H9 (cell line): ENCODE measurements around the gene TAF4B. TPM values are rescaled to one million over a fixed set of nuclear protein-coding genes. Genes with fewer than 3 reads are reported as not detected.
A peak's percentile ranks its signal among the peaks of the same experiment; 100 is the strongest.

Source experiments
- DNase-seq: peaks from one replicate; pipeline ENCODE4 v3.0.0-alpha.2; 2017
- H2AFZ ChIP-seq: one replicate; pipeline ENCODE4 v1.6.1; 2013; ENCODE audit warnings: mild to moderate bottlenecking, low read length, control low read depth, moderate library complexity
- H2AK5ac ChIP-seq: 2 replicates; pipeline ENCODE4 v1.6.1; 2013; ENCODE audit warnings: low read length, control low read depth, mixed read lengths; ENCODE audit not compliant: insufficient read length
- H2BK120ac ChIP-seq: one replicate; pipeline ENCODE4 v1.6.1; 2013; ENCODE audit warnings: low read depth, mild to moderate bottlenecking, low read length, control low read depth, inconsistent platforms; ENCODE audit not compliant: poor library complexity, severe bottlenecking
- H2BK12ac ChIP-seq: 2 replicates; pipeline ENCODE4 v1.6.1; 2013; ENCODE audit warnings: low read length, control low read depth, mixed read lengths, low read depth; ENCODE audit not compliant: insufficient read length
- H2BK15ac ChIP-seq: 2 replicates; pipeline ENCODE4 v1.6.1; 2013; ENCODE audit warnings: low read depth, low read length, control low read depth
- H2BK20ac ChIP-seq: one replicate; pipeline ENCODE4 v1.6.1; 2013; ENCODE audit warnings: low read depth, mild to moderate bottlenecking, low read length, control low read depth, inconsistent platforms; ENCODE audit not compliant: poor library complexity, severe bottlenecking
- H2BK5ac ChIP-seq: 2 replicates; pipeline ENCODE4 v1.6.1; 2013; ENCODE audit warnings: low read length, control low read depth, mixed read lengths; ENCODE audit not compliant: insufficient read length
- H3K14ac ChIP-seq: 2 replicates; pipeline ENCODE4 v1.6.1; 2013; ENCODE audit warnings: low read length, control low read depth; ENCODE audit not compliant: insufficient read depth
- H3K18ac ChIP-seq: 2 replicates; pipeline ENCODE4 v1.6.1; 2013; ENCODE audit warnings: low read depth, mild to moderate bottlenecking, mixed read lengths, low read length, control low read depth; ENCODE audit not compliant: insufficient read length
- H3K23ac ChIP-seq: 2 replicates; pipeline ENCODE4 v1.6.1; 2013; ENCODE audit warnings: low read length, control low read depth, mixed read lengths, low read depth; ENCODE audit not compliant: insufficient read length
- H3K23me2 ChIP-seq: 2 replicates; pipeline ENCODE4 v1.6.1; 2013; ENCODE audit warnings: low read depth, mild to moderate bottlenecking, mixed read lengths, low read length, control low read depth; ENCODE audit not compliant: insufficient read length, poor library complexity, severe bottlenecking
- H3K27ac ChIP-seq: 2 replicates; pipeline ENCODE4 v1.5.1; 2013; ENCODE audit warnings: low read length, control low read depth, mixed read lengths, low read depth; ENCODE audit not compliant: insufficient read length
- H3K27me3 ChIP-seq: 2 replicates; pipeline ENCODE4 v1.6.1; 2013; ENCODE audit warnings: low read length, control low read depth, inconsistent platforms; ENCODE audit not compliant: insufficient read depth
- H3K4ac ChIP-seq: 2 replicates; pipeline ENCODE4 v1.6.1; 2013; ENCODE audit warnings: low read depth, mild to moderate bottlenecking, control low read depth, inconsistent platforms, low read length, moderate library complexity
- H3K4me1 ChIP-seq: 2 replicates; pipeline ENCODE4 v1.6.1; 2013; ENCODE audit warnings: low read length, control low read depth, inconsistent platforms; ENCODE audit not compliant: insufficient read depth
- H3K4me2 ChIP-seq: 2 replicates; pipeline ENCODE4 v1.6.1; 2013; ENCODE audit warnings: low read length, control low read depth, mixed read lengths; ENCODE audit not compliant: insufficient read length, insufficient read depth
- H3K56ac ChIP-seq: 2 replicates; pipeline ENCODE4 v1.6.1; 2013; ENCODE audit warnings: low read depth, mild to moderate bottlenecking, mixed read lengths, low read length, control low read depth; ENCODE audit not compliant: insufficient read length
- H3K79me1 ChIP-seq: 2 replicates; pipeline ENCODE4 v1.6.1; 2013; ENCODE audit warnings: low read depth, mild to moderate bottlenecking, moderate library complexity, low read length, control low read depth, inconsistent platforms; ENCODE audit not compliant: insufficient read depth, poor library complexity, severe bottlenecking
- H3K79me2 ChIP-seq: 2 replicates; pipeline ENCODE4 v1.6.1; 2013; ENCODE audit warnings: low read length, control low read depth, inconsistent platforms; ENCODE audit not compliant: insufficient read depth
- H3K9ac ChIP-seq: 2 replicates; pipeline ENCODE4 v1.6.1; 2013; ENCODE audit warnings: low read length, control low read depth, mixed read lengths; ENCODE audit not compliant: insufficient read length; ENCODE audit errors: extremely low read depth
- H3K9me3 ChIP-seq: one replicate; pipeline ENCODE4 v1.6.1; 2013; ENCODE audit warnings: low read depth, low read length, inconsistent platforms; ENCODE audit not compliant: control insufficient read depth
- H3T11ph ChIP-seq: one replicate; pipeline ENCODE4 v1.6.1; 2013; ENCODE audit warnings: mild to moderate bottlenecking, low read length, control low read depth, inconsistent platforms
- H4K20me1 ChIP-seq: one replicate; pipeline ENCODE4 v1.6.1; 2013; ENCODE audit not compliant: control insufficient read depth, insufficient read length, insufficient read depth
- H4K5ac ChIP-seq: 2 replicates; pipeline ENCODE4 v1.6.1; 2013; ENCODE audit warnings: low read depth, mild to moderate bottlenecking, mixed read lengths, low read length, control low read depth; ENCODE audit not compliant: insufficient read length
- H4K8ac ChIP-seq: replicated peaks from 2 replicates; pipeline ENCODE4 v1.6.1; 2013; ENCODE audit warnings: low read length, control low read depth, mixed read lengths, low read depth; ENCODE audit not compliant: insufficient read length
- H4K91ac ChIP-seq: 2 replicates; pipeline ENCODE4 v1.6.1; 2013; ENCODE audit warnings: low read depth, mild to moderate bottlenecking, moderate library complexity, mixed read lengths, low read length, control low read depth; ENCODE audit not compliant: insufficient read length
- H3K27ac Mint-ChIP-seq, 3 experiments: 2 replicates in 2 of 3; 3 replicates in 1 of 3; pipeline ENCODE4 v1.8.0; 2020 to 2021; ENCODE audit warnings: mixed read lengths in 3 of 3, mild to moderate bottlenecking in 1 of 3, moderate library complexity in 1 of 3
- H3K27me3 Mint-ChIP-seq: 2 replicates; pipeline ENCODE4 v1.8.0; 2021; ENCODE audit warnings: low read depth, mild to moderate bottlenecking, moderate library complexity, mixed read lengths
- H3K36me3 Mint-ChIP-seq, 3 experiments: 2 replicates in 2 of 3; 3 replicates in 1 of 3; pipeline ENCODE4 v1.8.0; 2020 to 2021; ENCODE audit warnings: low read depth in 3 of 3, mixed read lengths in 3 of 3; ENCODE audit not compliant: insufficient read depth in 1 of 3
- H3K4me1 Mint-ChIP-seq, 2 experiments: 2 replicates each; pipeline ENCODE4 v1.8.0; 2020; ENCODE audit warnings: mixed read lengths in 2 of 2
- H3K4me3 Mint-ChIP-seq, 2 experiments: 2 replicates in 1 of 2; 3 replicates in 1 of 2; pipeline ENCODE4 v1.8.0; 2020 to 2021; ENCODE audit warnings: mild to moderate bottlenecking in 2 of 2, mixed read lengths in 2 of 2, moderate library complexity in 1 of 2
- H3K9me3 Mint-ChIP-seq, 2 experiments: 2 replicates in 1 of 2; 3 replicates in 1 of 2; pipeline ENCODE4 v1.8.0; 2020; ENCODE audit warnings: mild to moderate bottlenecking in 2 of 2, mixed read lengths in 2 of 2, moderate library complexity in 1 of 2
- CTCF ChIP-seq: fragments of 200-600 bp; sonication (generic); conservative IDR thresholded peaks from 3 replicates; pipeline ENCODE4 v1.8.0; 2021; ENCODE audit warnings: antibody characterized with exemption, mild to moderate bottlenecking
- WGBS: extraction: QIAGEN DNeasy Blood & Tissue Kit; methylation state at CpG from one replicate; pipeline ENCODE4 v1.1.7; 2013; ENCODE audit warnings: missing lambda C conversion rate, low lambda C conversion rate, mixed read lengths; ENCODE audit not compliant: insufficient read length; ENCODE audit errors: extremely low coverage; 5-methylcytosine and 5-hydroxymethylcytosine counted together
- total RNA-seq: library from RNA; stranded (reverse); gene quantifications from 2 replicates; pipeline ENCODE4 v1.2.1, GENCODE V29; 2021

TAF4B gene
- total RNA-seq, 1 experiment from 2014 or later = 19.8 TPM

GRCh38 chr18:26307161-26307773 is 81.0 kb downstream of the TAF4B start:
- Histone ChIP-seq H3K9me3 (no peaks in the 10 kb centered on the region), H2AFZ (no peak overlapping the region), H3K9ac (no peak overlapping the region), H3K23me2 (no peaks in the 10 kb centered on the region), H2BK12ac (no peak overlapping the region), H2BK20ac (no peak overlapping the region), H3K27me3 (no peaks in the 10 kb centered on the region), H3K56ac (no peak overlapping the region), H2BK15ac (no peak overlapping the region), H3K79me2 (no peaks in the 10 kb centered on the region), H4K20me1 (no peaks in the 10 kb centered on the region), H2BK5ac (no peak overlapping the region), H3K4me1 (no peaks in the 10 kb centered on the region), H2BK120ac (no peak overlapping the region), H3K4ac (no peak overlapping the region), H3K4me2 (no peak overlapping the region), H4K5ac (no peak overlapping the region), H2AK5ac (no peak overlapping the region), H3K79me1 (no peaks in the 10 kb centered on the region), H3T11ph (no peak overlapping the region), H4K91ac (no peak overlapping the region), H3K14ac (no peak overlapping the region), H3K27ac (no peak overlapping the region), H3K18ac (no peak overlapping the region), H3K23ac (no peak overlapping the region), H4K8ac (no peak overlapping the region)
- Mint-ChIP-seq H3K4me3 (no peak overlapping the region), H3K27me3 (no peaks in the 10 kb centered on the region), H3K4me1 (peaks cover 2 to 7% of the 10 kb centered on the region in 2 experiments; a peak in 3 of 4 replicates), H3K36me3 (peaks cover 1 to 7% (median 5%) of the 10 kb centered on the region in 3 experiments; a peak in 5 of 7 replicates), H3K27ac (no peak overlapping the region), H3K9me3 (no peaks in the 10 kb centered on the region)
- no CpG with 5 or more reads among the region's 3 CpGs for WGBS
- peak; percentile 77 for TF ChIP-seq CTCF
- no peak for DNase-seq
